GM19238 (cell line): ENCODE measurements around the gene LRRN3.

Experiments used
- DNase-seq: peaks from one replicate; pipeline ENCODE4 v3.0.0; 2011; ENCODE audit warnings: low spot score; ENCODE audit not compliant: insufficient read length

The LRRN3 gene

DNA sequence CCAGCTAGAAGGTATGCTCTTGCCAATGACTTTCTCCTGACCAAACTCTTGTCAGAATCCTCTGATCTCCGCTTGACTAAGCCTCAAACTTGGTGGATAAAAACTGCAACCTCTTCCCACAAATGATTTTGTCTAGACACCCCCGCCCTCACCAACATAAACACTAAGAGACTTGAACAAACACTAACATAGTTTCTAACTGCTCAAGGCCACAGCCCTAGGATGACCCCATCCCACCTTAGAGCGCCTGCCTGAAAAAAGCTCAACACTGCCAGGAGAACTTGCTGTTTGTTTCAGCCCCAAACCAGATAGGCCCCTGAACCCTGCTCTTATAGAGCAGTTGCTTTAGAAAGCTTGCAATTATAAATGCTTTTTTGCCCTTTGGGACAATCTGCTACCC is 71.8 kb downstream of the LRRN3 start:
- DNase-seq: no peak

DNA sequence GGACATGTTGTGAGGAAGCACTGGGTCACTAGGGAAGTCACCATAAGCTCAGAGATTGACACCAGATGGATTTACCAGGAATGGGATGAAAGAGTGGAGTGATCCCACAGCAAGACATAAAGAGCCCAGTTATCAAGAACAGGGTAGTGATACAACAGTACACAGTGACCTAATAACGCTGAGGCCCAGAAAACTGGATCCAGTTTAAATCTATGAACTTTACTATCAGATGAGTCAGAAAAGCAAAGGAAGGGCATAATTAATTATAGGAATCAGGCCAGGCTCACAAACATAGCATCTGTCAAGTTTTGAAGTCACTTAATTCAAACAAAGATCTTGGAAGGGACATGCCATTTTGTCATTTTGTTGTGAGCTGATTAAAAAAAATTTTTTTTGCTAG is 73.5 kb downstream of the LRRN3 start:
- no peak for DNase-seq

DNA sequence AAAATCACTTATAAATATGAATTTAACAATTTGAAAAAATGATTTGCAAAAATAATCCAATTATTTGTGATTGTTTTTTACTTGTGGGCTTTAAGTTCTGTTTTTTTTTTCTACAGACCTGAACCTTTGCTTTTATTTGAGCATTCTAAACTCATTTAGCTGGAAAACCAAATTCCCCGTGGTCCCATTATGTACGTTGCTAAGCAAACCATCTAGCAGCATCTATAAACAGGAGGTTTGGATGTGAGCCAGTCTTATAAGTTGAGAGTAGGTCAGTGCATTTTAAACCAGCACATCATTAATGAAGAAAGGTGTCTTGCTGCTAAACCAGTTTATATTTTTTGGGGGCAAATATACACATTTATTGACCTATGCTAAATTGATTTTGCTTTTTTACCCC is 77.3 kb downstream of the LRRN3 start:
- no peak for DNase-seq

DNA sequence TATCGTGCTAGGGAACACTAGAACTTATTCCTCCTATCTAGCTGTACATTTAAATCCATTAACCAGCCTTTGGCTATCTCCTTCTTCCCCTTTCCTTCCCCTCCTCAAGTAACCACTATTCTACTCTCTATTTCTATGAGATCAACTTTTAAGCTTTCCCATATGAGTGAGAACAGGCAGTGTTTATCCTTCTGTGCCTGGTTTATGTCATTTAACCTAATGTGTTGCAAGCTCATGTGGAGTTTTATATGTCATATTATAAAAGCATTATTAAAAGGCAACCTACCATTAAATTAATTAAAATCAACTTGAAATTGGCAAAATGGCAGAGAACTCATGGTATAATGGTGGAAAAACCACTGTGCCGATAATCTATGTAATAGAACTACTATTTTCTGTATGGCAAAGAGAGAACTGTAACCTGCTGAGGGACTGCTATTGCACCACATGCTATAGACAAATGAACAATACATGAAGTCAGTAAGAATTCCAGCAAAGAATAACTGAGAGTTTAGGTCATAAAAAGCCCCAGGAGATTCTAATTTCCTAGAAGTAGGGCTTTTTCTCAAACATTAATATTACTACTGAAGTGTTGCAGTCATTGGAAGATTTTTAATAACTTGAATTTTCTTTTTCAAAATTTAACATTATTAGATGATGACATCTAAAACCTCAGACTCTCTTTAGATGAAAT is 81.8 kb downstream of the LRRN3 start:
- no peak for DNase-seq

DNA sequence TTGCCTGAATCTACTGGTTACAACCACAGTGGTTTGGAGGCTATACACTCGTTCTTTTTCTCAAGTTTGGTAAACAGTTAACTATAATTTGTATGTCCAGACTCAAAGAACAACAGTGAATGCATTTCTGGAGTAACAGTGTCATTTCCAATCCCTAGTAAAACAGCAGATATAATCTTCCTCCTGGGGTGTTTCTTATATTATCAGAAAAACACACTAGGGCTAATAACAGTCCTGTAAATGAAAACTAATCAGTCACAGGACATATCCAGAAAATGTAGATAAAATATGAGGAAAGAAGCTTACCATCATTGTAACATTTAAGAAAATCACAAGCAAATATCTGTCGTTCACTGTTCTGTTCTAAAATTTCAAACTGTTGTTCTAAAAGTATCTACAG is 82.6 kb downstream of the LRRN3 start:
- no peak for DNase-seq

DNA sequence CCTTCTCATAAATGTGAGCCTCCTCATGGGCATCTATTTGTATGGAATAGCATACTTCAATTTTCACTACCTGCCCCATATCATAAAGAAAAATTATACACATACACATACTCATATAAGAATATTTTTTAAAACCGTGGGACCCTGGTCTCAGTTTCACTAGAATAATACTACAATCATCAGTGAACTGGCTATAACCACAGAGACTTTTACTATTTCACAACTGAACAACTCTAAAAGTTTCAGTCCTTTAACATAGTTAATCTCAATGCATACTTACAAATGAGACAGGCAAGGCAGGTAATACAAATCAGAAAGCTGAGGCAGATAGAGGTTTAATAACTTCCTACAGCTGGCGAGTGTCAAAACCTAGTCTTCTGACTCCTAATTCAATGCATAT is 83.1 kb downstream of the LRRN3 start:
- no peak for DNase-seq

DNA sequence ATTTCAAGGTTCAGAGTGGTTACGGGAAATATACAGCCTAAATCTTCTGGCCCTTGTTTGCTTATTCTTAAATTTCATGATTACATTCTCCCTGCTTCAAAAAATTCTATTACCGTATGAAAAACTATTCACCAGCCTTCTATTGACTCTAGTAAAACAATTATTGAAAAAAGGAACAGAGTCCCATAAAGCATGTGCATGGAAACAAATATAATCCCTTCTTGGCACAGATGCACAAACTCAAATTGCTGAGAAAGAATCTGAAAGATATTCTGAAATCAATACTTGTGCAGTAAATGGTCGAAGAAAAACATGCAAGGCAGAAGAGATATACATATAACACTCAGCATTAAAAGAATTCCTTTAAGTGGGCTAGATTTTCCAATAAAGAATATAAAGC is 83.6 kb downstream of the LRRN3 start:
- no peak for DNase-seq
